ENCODE results near the gene SLC2A2.

The SLC2A2 gene

GRCh38 chr3:170953229-170953628, 73.3 kb downstream of the SLC2A2 start:
- no peaks in the 10 kb centered on the region for H3K9me2 ChIP-seq (replicated peaks; ENCODE audit: low read depth, low read length)
- H3K4me3 ChIP-seq (ENCODE audit: low read length, poor library complexity, severe bottlenecking) = no peak overlapping the region
- no peak overlapping the region for H3K9ac ChIP-seq (ENCODE audit: low read depth, low read length, poor library complexity, severe bottlenecking)
- no peaks in the 10 kb centered on the region for H4K20me1 ChIP-seq (ENCODE audit: insufficient read depth, low read length, poor library complexity, severe bottlenecking)
- no peak for TF ChIP-seq EZH2phosphoT487 (IDR thresholded peaks at IDR 0.05; ENCODE audit: borderline replicate concordance)
- TF ChIP-seq, protein P1, sequence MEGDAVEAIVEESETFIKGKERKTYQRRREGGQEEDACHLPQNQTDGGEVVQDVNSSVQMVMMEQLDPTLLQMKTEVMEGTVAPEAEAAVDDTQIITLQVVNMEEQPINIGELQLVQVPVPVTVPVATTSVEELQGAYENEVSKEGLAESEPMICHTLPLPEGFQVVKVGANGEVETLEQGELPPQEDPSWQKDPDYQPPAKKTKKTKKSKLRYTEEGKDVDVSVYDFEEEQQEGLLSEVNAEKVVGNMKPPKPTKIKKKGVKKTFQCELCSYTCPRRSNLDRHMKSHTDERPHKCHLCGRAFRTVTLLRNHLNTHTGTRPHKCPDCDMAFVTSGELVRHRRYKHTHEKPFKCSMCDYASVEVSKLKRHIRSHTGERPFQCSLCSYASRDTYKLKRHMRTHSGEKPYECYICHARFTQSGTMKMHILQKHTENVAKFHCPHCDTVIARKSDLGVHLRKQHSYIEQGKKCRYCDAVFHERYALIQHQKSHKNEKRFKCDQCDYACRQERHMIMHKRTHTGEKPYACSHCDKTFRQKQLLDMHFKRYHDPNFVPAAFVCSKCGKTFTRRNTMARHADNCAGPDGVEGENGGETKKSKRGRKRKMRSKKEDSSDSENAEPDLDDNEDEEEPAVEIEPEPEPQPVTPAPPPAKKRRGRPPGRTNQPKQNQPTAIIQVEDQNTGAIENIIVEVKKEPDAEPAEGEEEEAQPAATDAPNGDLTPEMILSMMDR (conservative IDR thresholded peaks at IDR 0.05; ENCODE audit: low read length) = no peak
- H3K4me1 ChIP-seq (ENCODE audit: insufficient read depth, low read length, poor library complexity, severe bottlenecking) = no peaks in the 10 kb centered on the region
- no peaks in the 10 kb centered on the region for H3K79me2 ChIP-seq (ENCODE audit: insufficient read depth, low read length)
- no peaks in the 10 kb centered on the region for H3K9me3 ChIP-seq (ENCODE audit: insufficient read depth, low read depth, low read length)
- H2AFZ ChIP-seq (ENCODE audit: low read length) = no peak overlapping the region
- H3K27me3 ChIP-seq (ENCODE audit: insufficient read depth, low read length, poor library complexity, severe bottlenecking) = no peaks in the 10 kb centered on the region
- H3F3A ChIP-seq (ENCODE audit: low read depth) = no peaks in the 10 kb centered on the region
- no peak overlapping the region for H3K4me2 ChIP-seq (ENCODE audit: low read depth, low read length, poor library complexity, severe bottlenecking)
- no peaks in the 10 kb centered on the region for H3K36me3 ChIP-seq (ENCODE audit: insufficient read depth, low read length)

DNA sequence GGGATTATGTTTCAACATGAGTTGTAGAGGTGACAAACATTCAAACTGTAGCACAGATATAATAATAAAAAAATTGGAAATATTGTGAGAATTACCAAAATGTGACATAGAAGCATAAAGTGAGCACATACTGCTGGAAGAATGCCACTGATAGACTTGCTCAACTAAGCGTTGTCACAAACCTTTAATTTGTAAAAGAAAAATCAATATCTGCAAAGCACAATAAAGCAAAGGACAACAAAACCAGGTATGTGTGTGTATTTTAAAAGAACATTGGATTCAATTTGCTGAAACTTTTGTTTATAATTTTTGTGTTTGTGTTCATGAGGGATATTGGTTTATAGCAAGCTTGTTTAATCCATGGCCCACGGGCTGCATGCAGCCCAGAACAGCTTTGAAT, 77.3 kb downstream of the SLC2A2 start:
- Histone ChIP-seq H3K4me3 (ENCODE audit: low read length, poor library complexity, severe bottlenecking) (no peak overlapping the region), H3K27me3 (ENCODE audit: insufficient read depth, low read length, poor library complexity, severe bottlenecking) (no peaks in the 10 kb centered on the region), H3F3A (ENCODE audit: low read depth) (no peaks in the 10 kb centered on the region), H3K9me2 (replicated peaks; ENCODE audit: low read depth, low read length) (no peaks in the 10 kb centered on the region), H3K9ac (ENCODE audit: low read depth, low read length, poor library complexity, severe bottlenecking) (no peak overlapping the region), H2AFZ (ENCODE audit: low read length) (no peak overlapping the region), H3K9me3 (ENCODE audit: insufficient read depth, low read depth, low read length) (no peaks in the 10 kb centered on the region), H3K79me2 (ENCODE audit: insufficient read depth, low read length) (no peaks in the 10 kb centered on the region), H3K36me3 (ENCODE audit: insufficient read depth, low read length) (no peaks in the 10 kb centered on the region), H3K4me1 (ENCODE audit: insufficient read depth, low read length, poor library complexity, severe bottlenecking) (no peaks in the 10 kb centered on the region), H4K20me1 (ENCODE audit: insufficient read depth, low read length, poor library complexity, severe bottlenecking) (no peaks in the 10 kb centered on the region), H3K4me2 (ENCODE audit: low read depth, low read length, poor library complexity, severe bottlenecking) (no peak overlapping the region)
- TF ChIP-seq, protein P1 (conservative IDR thresholded peaks at IDR 0.05; ENCODE audit: low read length) = no peak
- TF ChIP-seq EZH2phosphoT487 (IDR thresholded peaks at IDR 0.05; ENCODE audit: borderline replicate concordance) = no peak

DNA sequence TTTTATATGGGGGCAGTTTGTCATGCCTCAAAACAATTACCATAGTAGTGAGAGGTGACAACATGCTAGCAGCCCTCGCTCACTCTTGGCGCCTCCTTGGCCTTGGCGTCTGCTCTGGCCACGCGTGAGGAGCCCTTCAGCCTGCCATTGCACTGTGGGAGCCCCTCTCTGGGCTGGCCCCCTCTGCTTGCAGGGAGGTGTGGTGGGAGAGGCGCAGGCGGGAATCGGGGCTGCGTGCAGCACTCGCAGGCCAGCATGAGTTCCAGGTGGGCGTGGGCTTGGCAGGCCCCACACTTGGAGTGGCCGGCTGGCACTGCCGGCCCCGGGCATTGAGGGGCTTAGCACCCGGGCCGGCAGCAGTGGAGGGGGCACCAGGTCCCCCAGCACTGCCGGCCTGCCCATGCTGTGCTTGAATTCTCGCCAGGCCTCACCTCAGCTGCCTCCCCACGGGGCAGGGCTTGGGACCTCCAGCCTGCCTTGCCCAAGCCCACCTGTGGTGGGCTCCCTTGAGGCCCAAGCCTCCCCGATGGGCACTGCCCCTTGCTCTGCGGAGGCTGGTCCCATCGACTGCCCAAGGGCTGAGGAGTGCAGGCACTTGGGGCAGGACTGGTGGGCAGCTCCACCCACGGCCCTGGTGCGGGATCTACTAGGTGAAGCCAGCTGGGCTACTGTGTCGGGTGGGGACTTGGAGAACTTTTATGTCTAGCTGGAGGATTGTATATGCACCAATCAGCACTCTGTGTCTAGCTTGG, 79.3 kb downstream of the SLC2A2 start:
- TF ChIP-seq, protein P1 (conservative IDR thresholded peaks at IDR 0.05; ENCODE audit: low read length) = no peak
- no peak for TF ChIP-seq EZH2phosphoT487 (IDR thresholded peaks at IDR 0.05; ENCODE audit: borderline replicate concordance)
- H3K27me3 ChIP-seq (ENCODE audit: insufficient read depth, low read length, poor library complexity, severe bottlenecking) = no peaks in the 10 kb centered on the region
- no peaks in the 10 kb centered on the region for H3K9me3 ChIP-seq (ENCODE audit: insufficient read depth, low read depth, low read length)
- no peak overlapping the region for H3K4me3 ChIP-seq (ENCODE audit: low read length, poor library complexity, severe bottlenecking)
- H3K79me2 ChIP-seq (ENCODE audit: insufficient read depth, low read length) = no peaks in the 10 kb centered on the region
- no peaks in the 10 kb centered on the region for H3K36me3 ChIP-seq (ENCODE audit: insufficient read depth, low read length)
- no peaks in the 10 kb centered on the region for H3F3A ChIP-seq (ENCODE audit: low read depth)
- no peaks in the 10 kb centered on the region for H4K20me1 ChIP-seq (ENCODE audit: insufficient read depth, low read length, poor library complexity, severe bottlenecking)
- no peaks in the 10 kb centered on the region for H3K9me2 ChIP-seq (replicated peaks; ENCODE audit: low read depth, low read length)
- no peak overlapping the region for H2AFZ ChIP-seq (ENCODE audit: low read length)
- no peak overlapping the region for H3K9ac ChIP-seq (ENCODE audit: low read depth, low read length, poor library complexity, severe bottlenecking)
- no peaks in the 10 kb centered on the region for H3K4me1 ChIP-seq (ENCODE audit: insufficient read depth, low read length, poor library complexity, severe bottlenecking)
- no peak overlapping the region for H3K4me2 ChIP-seq (ENCODE audit: low read depth, low read length, poor library complexity, severe bottlenecking)

Data from Loucy (cell line).